ENCODE results near the gene ZFP36L2. TPM values are rescaled to one million over a fixed set of nuclear protein-coding genes. Genes with fewer than 3 reads are reported as not detected.

ZFP36L2 gene
- total and polyA plus RNA-seq, 9 of the 15 experiments (the other 6 are each of a cell fraction or from before 2014, with no cell fraction given) = 4.1 to 60.6 (median 20.3) TPM

DNA sequence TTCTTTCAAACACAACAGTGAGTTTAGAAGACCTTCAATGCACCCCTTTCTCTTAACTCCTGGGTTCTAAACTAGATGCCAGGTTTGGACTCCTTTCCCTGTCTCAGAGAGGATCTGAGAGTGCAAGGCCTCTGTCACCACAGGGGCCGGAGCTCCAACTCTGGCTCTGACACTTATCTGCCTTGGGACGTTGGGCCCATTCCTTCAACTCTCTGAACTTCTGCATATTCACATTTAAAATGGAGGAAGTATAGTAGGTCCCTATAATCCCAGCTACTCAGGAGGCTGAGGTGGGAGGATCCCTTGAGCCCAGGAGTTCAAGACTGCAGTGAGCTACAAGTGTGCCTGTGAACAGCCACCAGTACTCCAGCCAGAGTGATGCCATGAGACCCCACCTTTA, 44.1 kb upstream of the ZFP36L2 start:
- FAIRE-seq (no peak), ATAC-seq (no peak), DNase-seq (ENCODE audit: extremely low read depth in 1 of 4, low spot score in 3 of 4) (no peak)
- Histone ChIP-seq H3K4me2 (ENCODE audit: insufficient read depth, low read length) (no peak overlapping the region), H2AFZ (ENCODE audit: low read depth, low read length) (no peak overlapping the region), H3K9me1 (ENCODE audit: control insufficient read depth, insufficient read depth, low read length) (no peaks in the 10 kb centered on the region), H3K36me3 (ENCODE audit: control insufficient read depth, insufficient read depth, low read length) (no peaks in the 10 kb centered on the region), H3K4me1 (replicated peaks in 1 of 2; ENCODE audit: control insufficient read depth in 2 of 2, insufficient read depth in 2 of 2, low read length in 2 of 2) (peaks cover 10% of the 10 kb centered on the region in 2 experiments; a peak in 3 of 5 replicates), H3K4me3 (no peak overlapping the region), H3K79me2 (ENCODE audit: control insufficient read depth, insufficient read depth, low read length) (no peaks in the 10 kb centered on the region), H3K9ac (ENCODE audit: insufficient read depth in 1 of 2, low read depth in 2 of 2, low read length in 2 of 2) (no peak overlapping the region), H3K27me3 (ENCODE audit: control insufficient read depth in 2 of 2, insufficient read depth in 2 of 2, low read length in 2 of 2) (no peaks in the 10 kb centered on the region), H4K20me1 (replicated peaks; ENCODE audit: control insufficient read depth, insufficient read depth, low read length) (0 out of 2 replicates have a peak, but pooled peaks cover 3% of the 10 kb centered on the region), H3K27ac (ENCODE audit: extremely low read depth, low read depth, low read length) (no peak overlapping the region), H3K9me3 (replicated peaks; ENCODE audit: control insufficient read depth, insufficient read depth, low read depth, low read length) (no peaks in the 10 kb centered on the region)
- WGBS (ENCODE audit: insufficient coverage, low coverage, missing lambda C conversion rate) = 62% methylated on average over 2 of the region's 2 CpGs
- POLR2A ChIA-PET = no interaction called here
- no peak for TF ChIP-seq NFRKB (IDR thresholded peaks at IDR 0.05; ENCODE audit: low read depth)
- TF ChIP-seq BRD4 (IDR thresholded peaks at IDR 0.05) = no peak
- no peak for TF ChIP-seq ESRRA (IDR thresholded peaks at IDR 0.05; ENCODE audit: borderline replicate concordance, low read depth)
- TF ChIP-seq RBM14 (IDR thresholded peaks at IDR 0.05; ENCODE audit: borderline replicate concordance, insufficient read depth, low read depth, low read length) = no peak
- TF ChIP-seq, protein P1, sequence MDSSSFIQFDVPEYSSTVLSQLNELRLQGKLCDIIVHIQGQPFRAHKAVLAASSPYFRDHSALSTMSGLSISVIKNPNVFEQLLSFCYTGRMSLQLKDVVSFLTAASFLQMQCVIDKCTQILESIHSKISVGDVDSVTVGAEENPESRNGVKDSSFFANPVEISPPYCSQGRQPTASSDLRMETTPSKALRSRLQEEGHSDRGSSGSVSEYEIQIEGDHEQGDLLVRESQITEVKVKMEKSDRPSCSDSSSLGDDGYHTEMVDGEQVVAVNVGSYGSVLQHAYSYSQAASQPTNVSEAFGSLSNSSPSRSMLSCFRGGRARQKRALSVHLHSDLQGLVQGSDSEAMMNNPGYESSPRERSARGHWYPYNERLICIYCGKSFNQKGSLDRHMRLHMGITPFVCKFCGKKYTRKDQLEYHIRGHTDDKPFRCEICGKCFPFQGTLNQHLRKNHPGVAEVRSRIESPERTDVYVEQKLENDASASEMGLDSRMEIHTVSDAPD (CRISPR knock-in tag; IDR thresholded peaks at IDR 0.05) = no peak
- TF ChIP-seq HNRNPLL (IDR thresholded peaks at IDR 0.05; ENCODE audit: low read depth, low read length, poor library complexity, severe bottlenecking) = no peak
- no peak for TF ChIP-seq ZNF146 (CRISPR knock-in tag; IDR thresholded peaks at IDR 0.05; ENCODE audit: unreplicated experiment)
- TF ChIP-seq, protein P2, sequence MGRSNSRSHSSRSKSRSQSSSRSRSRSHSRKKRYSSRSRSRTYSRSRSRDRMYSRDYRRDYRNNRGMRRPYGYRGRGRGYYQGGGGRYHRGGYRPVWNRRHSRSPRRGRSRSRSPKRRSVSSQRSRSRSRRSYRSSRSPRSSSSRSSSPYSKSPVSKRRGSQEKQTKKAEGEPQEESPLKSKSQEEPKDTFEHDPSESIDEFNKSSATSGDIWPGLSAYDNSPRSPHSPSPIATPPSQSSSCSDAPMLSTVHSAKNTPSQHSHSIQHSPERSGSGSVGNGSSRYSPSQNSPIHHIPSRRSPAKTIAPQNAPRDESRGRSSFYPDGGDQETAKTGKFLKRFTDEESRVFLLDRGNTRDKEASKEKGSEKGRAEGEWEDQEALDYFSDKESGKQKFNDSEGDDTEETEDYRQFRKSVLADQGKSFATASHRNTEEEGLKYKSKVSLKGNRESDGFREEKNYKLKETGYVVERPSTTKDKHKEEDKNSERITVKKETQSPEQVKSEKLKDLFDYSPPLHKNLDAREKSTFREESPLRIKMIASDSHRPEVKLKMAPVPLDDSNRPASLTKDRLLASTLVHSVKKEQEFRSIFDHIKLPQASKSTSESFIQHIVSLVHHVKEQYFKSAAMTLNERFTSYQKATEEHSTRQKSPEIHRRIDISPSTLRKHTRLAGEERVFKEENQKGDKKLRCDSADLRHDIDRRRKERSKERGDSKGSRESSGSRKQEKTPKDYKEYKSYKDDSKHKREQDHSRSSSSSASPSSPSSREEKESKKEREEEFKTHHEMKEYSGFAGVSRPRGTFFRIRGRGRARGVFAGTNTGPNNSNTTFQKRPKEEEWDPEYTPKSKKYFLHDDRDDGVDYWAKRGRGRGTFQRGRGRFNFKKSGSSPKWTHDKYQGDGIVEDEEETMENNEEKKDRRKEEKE (IDR thresholded peaks at IDR 0.05; ENCODE audit: borderline replicate concordance in 1 of 2, control insufficient read depth in 1 of 2, low read depth in 2 of 2, low read length in 1 of 2) = no peak
- no peak for TF ChIP-seq RFX7 (CRISPR knock-in tag; IDR thresholded peaks at IDR 0.05)
- no peak for TF ChIP-seq L3MBTL2 (IDR thresholded peaks at IDR 0.05)
- no peak for TF ChIP-seq TSC22D4 (tag; IDR thresholded peaks at IDR 0.05)
- TF ChIP-seq ZNF583 (CRISPR knock-in tag; IDR thresholded peaks at IDR 0.05) = no peak
- TF ChIP-seq ZNF3 (CRISPR knock-in tag; IDR thresholded peaks at IDR 0.05) = no peak
- TF ChIP-seq EP400 (IDR thresholded peaks at IDR 0.05) = no peak
- no peak for TF ChIP-seq DNMT1 (IDR thresholded peaks at IDR 0.05)
- BruUV-seq (replicated peaks) = no TSS peak
- intact Hi-C loops (cut with micrococcal nuclease) (no loop called here), in situ Hi-C loops (cut with MboI) (no loop called here)
- CTCF ChIA-PET (ENCODE audit: low intra/inter-chr PET ratio) = no interaction called here

Data from K562 (cell line).